Skeletal muscle satellite cell (primary cell): Measurements from ENCODE around the gene EEIG2.

Experiments used
- H3K27me3 ChIP-seq: 2 replicates; pipeline ENCODE4 v1.7.0; 2013; ENCODE audit warnings: low read length; ENCODE audit not compliant: control insufficient read depth, insufficient read depth
- H3K36me3 ChIP-seq: 2 replicates; pipeline ENCODE4 v1.7.0; 2013; ENCODE audit warnings: mild to moderate bottlenecking, control low read depth, low read length; ENCODE audit not compliant: insufficient read depth
- H3K4me1 ChIP-seq: 2 replicates; pipeline ENCODE4 v1.7.0; 2013; ENCODE audit warnings: low read length; ENCODE audit not compliant: control insufficient read depth, insufficient read depth
- H3K4me2 ChIP-seq: 2 replicates; pipeline ENCODE4 v1.7.0; 2013; ENCODE audit warnings: mild to moderate bottlenecking, low read length
- H3K4me3 ChIP-seq: 2 replicates; pipeline ENCODE4 v1.7.0; 2013; ENCODE audit warnings: low read length
- H3K9ac ChIP-seq: 2 replicates; pipeline ENCODE4 v1.7.0; 2013; ENCODE audit warnings: mild to moderate bottlenecking, low read depth, low read length, moderate library complexity
- H3K9me3 ChIP-seq: replicated peaks from 2 replicates; pipeline ENCODE4 v1.7.0; 2013; ENCODE audit warnings: mild to moderate bottlenecking, control low read depth, low read length

EEIG2 gene

DNA sequence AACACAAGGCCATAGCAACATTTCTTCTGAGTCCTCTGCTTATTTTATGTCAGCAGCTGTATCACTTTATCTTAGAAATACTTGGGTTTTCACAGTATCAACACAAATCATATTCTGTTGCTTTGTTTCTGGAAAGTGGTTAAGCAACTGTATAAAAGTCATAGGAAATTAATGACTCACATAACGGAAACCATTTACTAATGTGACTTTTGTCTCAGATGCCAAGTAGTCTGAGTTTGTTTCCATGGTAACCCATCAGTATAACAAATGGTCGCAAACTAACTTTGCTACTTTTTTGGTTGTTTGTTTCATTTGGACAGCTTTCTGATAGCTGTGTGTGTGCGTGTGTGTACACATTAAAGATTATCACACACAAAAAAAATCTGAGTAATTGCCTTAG lies 31.1 kb downstream of the EEIG2 start:
- H3K36me3 ChIP-seq = no peaks in the 10 kb centered on the region
- H3K27me3 ChIP-seq = no peaks in the 10 kb centered on the region
- peak overlapping the region; percentile 21 for H3K4me3 ChIP-seq
- H3K4me2 ChIP-seq = peak overlapping the region; percentile 57
- H3K9me3 ChIP-seq = no peaks in the 10 kb centered on the region
- H3K4me1 ChIP-seq = peaks cover 35% of the 10 kb centered on the region
- H3K9ac ChIP-seq = peak overlapping the region; percentile 67

DNA sequence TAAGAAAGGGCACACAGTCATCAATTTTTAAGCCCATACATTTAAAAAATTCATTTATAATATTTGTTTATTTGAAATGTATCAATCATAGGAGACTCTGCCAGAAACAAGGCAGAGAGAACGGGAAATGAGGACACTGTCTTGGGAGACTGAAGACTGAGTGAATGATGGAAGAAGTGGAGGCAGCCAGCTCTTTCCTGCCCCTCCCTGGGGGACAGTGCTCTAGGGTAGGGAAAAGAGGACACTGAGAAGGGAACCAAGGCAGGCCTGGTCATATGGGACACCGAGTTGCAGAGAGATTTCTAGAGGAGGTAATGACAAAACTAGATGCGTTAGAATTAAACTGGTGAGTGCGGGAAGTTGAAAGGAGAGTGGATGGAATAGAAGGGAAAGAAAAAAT lies 31.6 kb downstream of the EEIG2 start:
- H3K27me3 ChIP-seq = no peaks in the 10 kb centered on the region
- peak overlapping the region; percentile 54 for H3K4me2 ChIP-seq
- H3K9ac ChIP-seq = peak overlapping the region; percentile 57
- no peaks in the 10 kb centered on the region for H3K36me3 ChIP-seq
- H3K9me3 ChIP-seq = no peaks in the 10 kb centered on the region
- no peak overlapping the region for H3K4me3 ChIP-seq
- peaks cover 30% of the 10 kb centered on the region for H3K4me1 ChIP-seq

DNA sequence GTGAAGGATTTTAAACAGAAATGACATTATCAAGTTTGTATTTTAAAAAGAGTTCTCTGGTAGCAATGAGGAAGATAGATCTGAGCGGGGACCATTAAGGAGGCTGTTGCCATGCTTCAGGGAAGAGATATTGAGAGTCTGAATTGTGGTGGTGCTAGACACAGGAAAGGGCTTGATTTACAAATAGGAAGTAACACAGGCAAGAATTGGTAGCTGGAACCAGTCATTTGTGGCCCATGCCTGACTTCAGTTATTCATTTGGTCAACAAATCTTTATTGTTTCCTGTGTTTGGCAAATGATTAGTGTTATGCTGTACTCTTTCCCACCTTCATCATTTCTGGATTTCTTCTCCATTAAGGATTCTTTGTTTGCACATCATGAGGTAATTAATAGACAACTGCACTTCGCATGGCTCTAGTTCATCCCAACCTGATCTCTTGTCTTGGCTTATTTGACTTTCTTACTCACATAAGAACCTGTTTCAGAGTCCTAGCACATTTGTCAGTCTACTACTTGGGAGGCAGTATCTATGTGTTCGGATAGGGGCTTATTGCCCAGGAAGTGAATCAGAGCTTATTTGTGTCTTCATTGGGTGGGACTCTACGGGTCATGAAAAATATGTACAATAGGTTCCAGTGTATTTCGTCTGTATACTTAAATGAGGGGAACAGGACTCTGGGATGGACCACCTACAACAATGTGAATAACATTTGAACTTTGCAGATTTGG lies 32.3 kb downstream of the EEIG2 start:
- Histone ChIP-seq H3K4me1 (peaks cover 28% of the 10 kb centered on the region), H3K27me3 (no peaks in the 10 kb centered on the region), H3K4me2 (no peak overlapping the region), H3K9ac (no peak overlapping the region), H3K36me3 (no peaks in the 10 kb centered on the region), H3K9me3 (no peaks in the 10 kb centered on the region), H3K4me3 (no peak overlapping the region)

DNA sequence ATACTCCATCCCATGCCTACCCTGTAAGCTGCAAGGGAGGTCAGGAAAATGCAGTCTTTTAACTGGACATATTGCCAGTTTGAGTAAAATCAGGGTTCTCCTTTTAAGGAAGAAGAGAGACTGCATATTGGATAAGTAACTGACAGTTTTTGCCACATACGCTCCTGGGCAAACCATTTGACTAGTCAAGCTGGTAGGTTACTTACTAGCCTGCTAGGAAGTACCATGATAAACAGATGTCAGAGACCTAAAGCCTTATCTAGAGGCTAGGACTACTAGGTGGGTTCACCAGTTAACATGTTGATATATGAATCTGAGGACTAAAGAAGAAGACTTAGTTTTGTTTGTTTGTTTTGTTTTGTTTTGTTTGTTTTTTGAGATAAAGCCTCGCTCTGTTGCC lies 33.5 kb downstream of the EEIG2 start:
- no peaks in the 10 kb centered on the region for H3K36me3 ChIP-seq
- H3K4me2 ChIP-seq = no peak overlapping the region
- H3K27me3 ChIP-seq = no peaks in the 10 kb centered on the region
- no peak overlapping the region for H3K4me3 ChIP-seq
- peaks cover 28% of the 10 kb centered on the region for H3K4me1 ChIP-seq
- H3K9ac ChIP-seq = no peak overlapping the region
- no peaks in the 10 kb centered on the region for H3K9me3 ChIP-seq

DNA sequence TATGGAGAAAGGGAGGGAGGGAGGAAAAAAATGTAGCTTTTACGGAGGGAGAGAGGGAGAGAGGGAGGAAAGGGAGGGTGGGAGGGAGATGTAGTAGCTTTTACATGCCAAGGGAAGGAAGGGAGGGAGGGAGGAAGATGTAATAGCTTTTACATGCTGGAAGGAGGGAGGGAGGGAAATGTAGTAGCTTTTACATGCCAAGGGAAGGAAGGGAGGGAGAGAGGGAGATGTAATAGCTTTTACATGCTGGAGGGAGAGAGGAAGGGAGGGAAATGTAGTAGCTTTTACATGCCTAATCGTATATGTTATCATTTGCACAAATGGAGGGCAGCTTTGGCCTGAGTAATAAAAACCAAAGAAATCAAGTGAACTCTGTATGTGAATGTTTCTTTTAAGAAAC lies 35.6 kb downstream of the EEIG2 start:
- H3K36me3 ChIP-seq = no peaks in the 10 kb centered on the region
- no peak overlapping the region for H3K4me2 ChIP-seq
- no peaks in the 10 kb centered on the region for H3K9me3 ChIP-seq
- no peaks in the 10 kb centered on the region for H3K27me3 ChIP-seq
- no peak overlapping the region for H3K9ac ChIP-seq
- H3K4me3 ChIP-seq = no peak overlapping the region
- H3K4me1 ChIP-seq = peaks cover 21% of the 10 kb centered on the region

DNA sequence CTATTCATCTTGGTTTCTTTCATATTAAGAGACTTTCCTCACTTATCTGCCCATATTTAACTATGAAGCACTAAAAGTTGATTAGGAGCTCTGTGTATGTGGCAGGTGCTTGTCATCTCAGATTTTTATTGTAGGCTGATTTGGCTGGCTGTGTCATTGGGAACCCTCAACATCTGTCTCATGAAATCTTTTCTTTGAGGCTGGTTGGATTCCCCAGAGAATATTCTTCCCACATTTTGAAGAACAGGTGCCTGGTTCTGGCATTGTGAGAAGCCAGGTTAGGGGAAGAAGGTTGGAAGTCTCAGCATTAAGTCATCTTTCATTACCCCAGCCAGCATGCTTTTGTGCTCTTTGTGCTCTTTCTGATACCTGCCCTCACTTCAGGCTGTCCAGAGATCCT lies 37.1 kb downstream of the EEIG2 start:
- Histone ChIP-seq H3K4me3 (no peak overlapping the region), H3K27me3 (no peaks in the 10 kb centered on the region), H3K9ac (no peak overlapping the region), H3K4me1 (peaks cover 8% of the 10 kb centered on the region), H3K9me3 (no peaks in the 10 kb centered on the region), H3K36me3 (no peaks in the 10 kb centered on the region), H3K4me2 (no peak overlapping the region)

DNA sequence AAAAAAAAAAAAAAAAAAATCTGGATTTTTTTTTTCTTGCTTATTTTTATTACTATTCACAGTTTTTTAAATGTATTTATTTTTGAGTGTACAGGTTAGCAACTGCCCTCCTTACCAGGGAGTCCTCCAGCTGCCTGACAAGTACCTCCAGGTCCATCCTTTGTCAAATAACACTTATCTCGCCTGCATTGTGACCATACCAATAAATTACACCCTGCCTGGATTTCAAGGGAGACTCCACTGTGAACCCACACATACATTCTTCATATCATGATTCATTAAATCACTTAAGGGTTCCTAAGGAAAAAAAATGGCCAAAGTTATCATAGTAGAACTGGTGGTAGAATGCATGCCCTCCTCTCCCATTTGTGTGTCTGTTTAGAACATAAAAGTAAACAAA lies 38.4 kb downstream of the EEIG2 start:
- no peak overlapping the region for H3K9ac ChIP-seq
- H3K4me3 ChIP-seq = no peak overlapping the region
- no peaks in the 10 kb centered on the region for H3K4me1 ChIP-seq
- no peaks in the 10 kb centered on the region for H3K27me3 ChIP-seq
- H3K36me3 ChIP-seq = no peaks in the 10 kb centered on the region
- no peak overlapping the region for H3K4me2 ChIP-seq
- H3K9me3 ChIP-seq = no peaks in the 10 kb centered on the region

DNA sequence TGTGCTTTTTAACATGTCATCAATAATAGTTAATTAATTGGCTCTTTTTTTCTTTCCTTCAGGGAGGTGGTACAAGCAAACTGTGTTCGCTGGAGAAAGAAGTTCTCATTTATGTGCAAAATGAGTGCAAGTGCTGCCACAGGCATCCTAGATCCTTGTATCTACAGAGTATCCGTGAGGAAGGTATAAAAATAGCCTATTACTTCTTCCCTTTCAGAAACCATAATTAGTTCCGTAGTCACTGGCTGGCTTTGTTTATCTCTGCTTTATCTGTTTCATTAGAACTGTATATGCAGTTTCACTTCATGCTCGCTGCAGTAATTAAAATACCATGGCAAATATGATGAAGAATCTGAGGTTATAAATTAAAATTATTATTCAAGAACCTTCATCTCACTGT lies 40.6 kb downstream of the EEIG2 start:
- Histone ChIP-seq H3K4me1 (no peaks in the 10 kb centered on the region), H3K4me2 (no peak overlapping the region), H3K27me3 (no peaks in the 10 kb centered on the region), H3K9me3 (no peaks in the 10 kb centered on the region), H3K9ac (no peak overlapping the region), H3K4me3 (no peak overlapping the region), H3K36me3 (no peaks in the 10 kb centered on the region)

DNA sequence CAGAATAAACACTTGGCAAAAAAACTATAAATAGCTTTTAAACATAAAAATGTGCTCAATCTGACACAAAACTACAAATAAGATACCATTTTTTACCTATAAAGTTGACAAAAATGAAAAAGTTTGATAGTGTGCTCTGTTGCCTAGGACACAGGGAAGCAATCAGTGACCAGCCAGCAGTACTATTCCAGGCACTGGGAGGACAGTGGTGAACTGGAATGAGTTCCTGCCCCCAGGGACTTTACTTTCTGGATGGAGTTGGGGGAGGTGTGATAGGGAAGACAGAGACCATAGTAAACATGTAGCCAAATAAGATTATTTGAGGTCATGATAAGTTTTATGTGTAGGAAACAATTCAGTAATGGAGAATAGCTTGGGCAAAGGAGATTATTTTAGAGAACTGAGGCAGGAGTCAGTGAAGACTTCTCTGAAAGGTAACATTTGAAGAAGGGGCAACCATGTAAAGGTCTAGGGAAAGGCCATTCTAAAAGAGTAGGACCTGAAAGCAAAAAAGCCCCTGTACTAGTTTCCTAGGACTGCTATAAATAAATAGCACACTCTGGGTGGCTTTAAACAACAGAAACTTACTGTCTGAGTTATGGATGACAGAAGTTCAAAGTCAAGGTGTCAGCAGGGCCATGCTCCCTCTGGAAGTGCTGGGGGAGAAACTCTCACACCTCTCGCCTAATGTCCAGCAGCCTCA lies 42.0 kb downstream of the EEIG2 start:
- Histone ChIP-seq H3K4me3 (no peak overlapping the region), H3K9me3 (no peaks in the 10 kb centered on the region), H3K27me3 (no peaks in the 10 kb centered on the region), H3K4me2 (no peak overlapping the region), H3K36me3 (no peaks in the 10 kb centered on the region), H3K9ac (no peak overlapping the region), H3K4me1 (no peaks in the 10 kb centered on the region)

DNA sequence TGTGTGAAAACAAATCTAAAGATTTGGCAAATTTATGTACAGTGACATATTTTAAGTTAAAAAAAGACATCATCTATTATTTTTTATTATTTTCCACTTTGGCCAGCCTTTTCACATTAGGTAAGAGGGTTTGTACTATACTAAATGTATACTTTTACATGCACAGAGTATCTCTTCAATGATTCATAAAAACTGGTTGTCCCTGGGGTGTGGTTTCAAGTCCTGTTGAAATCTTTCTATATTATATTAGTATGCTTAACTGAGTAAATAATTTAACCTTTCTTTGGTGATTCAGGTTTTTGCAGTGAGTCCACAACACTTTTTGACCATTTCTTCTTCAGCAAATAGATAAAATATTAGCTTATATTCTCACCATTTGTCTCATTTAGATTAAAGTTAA lies 45.7 kb downstream of the EEIG2 start:
- H3K9me3 ChIP-seq = no peaks in the 10 kb centered on the region
- no peaks in the 10 kb centered on the region for H3K4me1 ChIP-seq
- H3K4me2 ChIP-seq = no peak overlapping the region
- H3K27me3 ChIP-seq = no peaks in the 10 kb centered on the region
- no peak overlapping the region for H3K9ac ChIP-seq
- no peak overlapping the region for H3K4me3 ChIP-seq
- no peaks in the 10 kb centered on the region for H3K36me3 ChIP-seq

DNA sequence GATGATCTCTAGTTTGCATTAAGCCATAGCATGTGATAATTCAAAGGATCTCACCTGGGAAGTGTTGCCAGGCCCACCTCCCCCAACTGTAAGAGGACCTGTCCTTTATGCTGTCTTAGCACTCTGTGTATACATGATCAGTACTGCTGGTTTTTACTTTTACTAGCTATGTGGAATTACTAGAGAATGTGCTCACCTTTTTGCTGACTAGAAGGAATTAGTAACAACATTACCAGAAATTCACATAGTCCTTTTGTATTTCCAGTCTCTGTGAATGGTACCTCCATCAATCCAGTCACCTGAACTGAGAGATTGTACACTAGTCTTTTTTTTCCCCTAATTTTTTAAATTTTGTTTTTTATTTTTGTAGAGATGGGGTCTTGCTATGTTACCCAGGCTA lies 46.6 kb downstream of the EEIG2 start:
- Histone ChIP-seq H3K4me2 (no peak overlapping the region), H3K4me1 (no peaks in the 10 kb centered on the region), H3K4me3 (no peak overlapping the region), H3K27me3 (no peaks in the 10 kb centered on the region), H3K9me3 (no peaks in the 10 kb centered on the region), H3K9ac (no peak overlapping the region), H3K36me3 (no peaks in the 10 kb centered on the region)

DNA sequence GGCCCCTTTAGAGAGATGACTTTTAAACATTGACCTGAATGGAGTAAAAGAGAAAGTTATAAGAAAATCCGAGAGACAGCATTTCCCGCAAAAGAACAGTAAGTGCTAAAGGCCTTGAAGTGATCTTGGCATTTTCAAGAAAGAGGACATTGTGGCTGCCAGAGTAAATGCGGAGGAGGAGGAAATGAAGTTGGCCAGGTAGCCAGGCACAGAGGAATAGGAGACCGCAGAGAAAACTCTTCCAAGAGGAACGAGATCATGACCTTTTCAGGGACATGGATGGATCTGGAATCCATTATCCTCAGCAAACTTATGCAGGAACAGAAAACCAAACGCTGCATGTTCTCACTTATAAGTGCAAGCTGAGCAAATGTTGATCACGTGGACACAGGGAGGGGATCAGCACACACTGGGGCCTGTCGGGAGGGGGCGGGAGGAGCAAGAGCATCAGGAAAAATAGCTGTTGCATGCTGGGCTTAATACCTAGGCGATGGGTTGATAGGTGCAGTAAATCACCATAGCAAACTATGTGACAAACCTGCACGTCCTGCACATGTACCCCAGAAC lies 49.7 kb downstream of the EEIG2 start:
- Histone ChIP-seq H3K27me3 (no peaks in the 10 kb centered on the region), H3K36me3 (no peaks in the 10 kb centered on the region), H3K9ac (no peak overlapping the region), H3K4me1 (no peaks in the 10 kb centered on the region), H3K9me3 (no peaks in the 10 kb centered on the region), H3K4me3 (no peak overlapping the region), H3K4me2 (no peak overlapping the region)
